ENCODE results near the gene TOMM5.
A peak's percentile ranks its signal among the peaks of the same experiment; 100 is the strongest.
"Not testable (repeated sequence)": the region's sequence is repeated elsewhere in the genome, so short reads cannot be mapped to it uniquely, and the experiment has no call there.

The TOMM5 gene

GRCh38 chr9:37604296-37604695, 11.9 kb upstream of the TOMM5 start:
- no peak for DNase-seq (ENCODE audit: low read depth)
- H3K4me3 ChIP-seq (ENCODE audit: control insufficient read depth, low read depth, low read length), result no peak overlapping the region
- TF ChIP-seq CTCF (conservative IDR thresholded peaks at IDR 0.05; ENCODE audit: control insufficient read depth, insufficient read depth, low read depth, low read length), result no peak

DNA sequence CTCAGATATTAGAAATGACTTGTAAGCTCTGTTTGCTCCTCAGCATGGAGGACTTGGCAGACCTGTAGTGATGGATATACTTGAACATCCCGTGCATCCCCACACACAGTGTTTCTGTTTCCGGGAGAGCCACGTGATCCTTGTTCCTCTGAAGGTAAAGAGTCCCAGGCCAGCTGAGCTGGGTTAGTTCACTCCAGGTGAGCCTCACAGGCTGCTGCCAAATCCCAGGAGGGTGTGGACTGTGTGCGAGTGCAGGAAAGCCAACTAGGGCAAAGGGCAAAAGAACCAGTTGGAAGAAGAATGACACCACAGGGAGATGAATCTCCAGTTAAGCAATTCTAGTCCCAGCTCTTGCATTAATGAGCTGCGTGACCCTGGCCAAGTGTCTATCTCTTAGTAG, 10.4 kb upstream of the TOMM5 start:
- H3K4me3 ChIP-seq (ENCODE audit: control insufficient read depth, low read depth, low read length), result no peak overlapping the region
- DNase-seq (ENCODE audit: low read depth), result peak; percentile 54
- no peak for TF ChIP-seq CTCF (conservative IDR thresholded peaks at IDR 0.05; ENCODE audit: control insufficient read depth, insufficient read depth, low read depth, low read length)

- not testable (repeated sequence) for H3K4me3 ChIP-seq (ENCODE audit: control insufficient read depth, low read depth, low read length); DNase-seq (ENCODE audit: low read depth)
These were observed 9.7 kb upstream of the TOMM5 start for GRCh38 chr9:37602061-37602460.

DNA sequence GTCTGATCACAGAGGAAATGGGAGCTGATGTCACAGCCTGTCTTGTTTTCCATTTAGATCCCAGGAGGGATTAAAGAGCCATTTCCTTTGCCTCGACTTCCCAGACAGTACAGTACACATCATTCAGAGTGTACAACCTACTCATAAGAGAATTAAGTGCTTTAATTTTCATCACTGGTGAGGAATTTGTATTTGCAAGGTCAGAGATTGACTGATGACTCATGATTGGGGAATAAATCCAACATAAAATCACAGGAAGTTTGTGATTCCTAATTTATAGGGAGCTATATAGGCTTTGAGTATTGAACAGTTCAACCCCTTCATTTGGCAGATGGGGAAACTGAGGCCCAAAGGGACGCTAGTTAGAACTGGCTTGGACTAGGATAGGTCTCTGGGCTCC, 4.1 kb upstream of the TOMM5 start:
- TF ChIP-seq CTCF (conservative IDR thresholded peaks at IDR 0.05; ENCODE audit: control insufficient read depth, insufficient read depth, low read depth, low read length), result no peak
- DNase-seq (ENCODE audit: low read depth), result no peak
- H3K4me3 ChIP-seq (ENCODE audit: control insufficient read depth, low read depth, low read length), result no peak overlapping the region

GRCh38 chr9:37593883-37594448, 1.6 kb upstream of the TOMM5 start:
- no peak overlapping the region for H3K4me3 ChIP-seq (ENCODE audit: control insufficient read depth, low read depth, low read length)
- DNase-seq (ENCODE audit: low read depth), result no peak
- TF ChIP-seq CTCF (conservative IDR thresholded peaks at IDR 0.05; ENCODE audit: control insufficient read depth, insufficient read depth, low read depth, low read length), result no peak

DNA sequence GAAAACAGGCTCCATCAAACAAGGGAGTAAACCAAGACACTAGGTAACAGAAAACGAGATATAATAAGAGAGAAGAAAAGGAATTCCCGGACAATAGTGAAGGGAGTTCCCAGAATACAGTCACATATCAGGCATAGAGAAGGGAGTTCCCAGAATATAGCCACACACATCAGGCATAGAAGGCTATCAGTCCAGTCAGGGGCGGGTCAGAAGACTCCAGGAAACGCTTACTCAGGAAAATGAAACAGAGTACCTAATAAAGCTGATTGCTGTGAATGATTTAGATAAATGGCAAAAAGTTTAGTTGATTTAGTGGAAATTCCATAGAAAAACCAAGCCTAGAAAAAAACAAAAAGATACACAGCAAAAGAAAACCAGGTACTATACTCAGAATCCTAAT, 4.9 kb downstream of the TOMM5 start:
- TF ChIP-seq CTCF (conservative IDR thresholded peaks at IDR 0.05; ENCODE audit: control insufficient read depth, insufficient read depth, low read depth, low read length), result no peak
- no peak for DNase-seq (ENCODE audit: low read depth)
- no peak overlapping the region for H3K4me3 ChIP-seq (ENCODE audit: control insufficient read depth, low read depth, low read length)

GRCh38 chr9:37583522-37584121, 8.8 kb downstream of the TOMM5 start:
- no peak overlapping the region for H3K4me3 ChIP-seq (ENCODE audit: control insufficient read depth, low read depth, low read length)
- no peak for TF ChIP-seq CTCF (conservative IDR thresholded peaks at IDR 0.05; ENCODE audit: control insufficient read depth, insufficient read depth, low read depth, low read length)
- no peak for DNase-seq (ENCODE audit: low read depth)
